Transverse colon (tissue), 4 donors: ENCODE measurements around the gene NCOA1. TPM values are rescaled to one million over a fixed set of nuclear protein-coding genes. Genes with fewer than 3 reads are reported as not detected.
"Not testable (repeated sequence)": the region's sequence is repeated elsewhere in the genome, so short reads cannot be mapped to it uniquely, and the experiment has no call there.

ENCODE experiments used
- DNase-seq: peaks from one replicate; pipeline ENCODE4 v3.0.0-alpha.2; 2019
- H3K27ac ChIP-seq, 4 donors: fragments of 200-600 bp; sonication (generic); 2 replicates each; pipeline ENCODE4 v1.5.1; 2016 to 2018; ENCODE audit warnings: inconsistent platforms in 4 of 4
- H3K27me3 ChIP-seq: fragments of 200-600 bp; sonication (generic); 2 replicates; pipeline ENCODE4 v1.5.1; 2017; ENCODE audit warnings: inconsistent platforms
- H3K36me3 ChIP-seq, 4 donors: fragments of 200-600 bp; sonication (generic); 2 replicates each; pipeline ENCODE4 v1.5.1; 2017 to 2019; ENCODE audit warnings: inconsistent platforms in 4 of 4
- H3K4me1 ChIP-seq, 4 donors: fragments of 200-600 bp; sonication (generic); 2 replicates each; pipeline ENCODE4 v1.5.1; 2017 to 2020; ENCODE audit warnings: inconsistent platforms in 4 of 4
- H3K4me3 ChIP-seq, 4 donors: fragments of 200-600 bp; sonication (generic); 1 replicate in 1 of 4; 2 replicates in 3 of 4; pipeline versions ENCODE4 v1.5.1 to v1.6.1; 2017 to 2019; ENCODE audit warnings: inconsistent platforms in 4 of 4
- H3K9me3 ChIP-seq, 2 donors: fragments of 200-600 bp; sonication (generic); 2 replicates each; pipeline ENCODE4 v1.5.1; 2017 to 2019; ENCODE audit warnings: inconsistent platforms in 2 of 2
- CTCF ChIP-seq, 5 experiments: fragments of 200-600 bp in 3 of 5; fragments of 450-650 bp in 2 of 5; sonication (generic) in 3 of 5; IDR thresholded peaks; 1 replicate in 2 of 5; 2 replicates in 3 of 5; pipeline ENCODE4 v1.5.1; 2016 to 2017; ENCODE audit warnings: antibody characterized with exemption in 5 of 5, inconsistent platforms in 3 of 5, mild to moderate bottlenecking in 2 of 5, moderate library complexity in 1 of 5
- EP300 ChIP-seq: sonication (generic); formaldehyde crosslinking; IDR thresholded peaks from one replicate; pipeline ENCODE4 v1.6.1; 2017; ENCODE audit warnings: antibody characterized with exemption, low read depth
- POLR2A ChIP-seq: fragments of 450-650 bp; IDR thresholded peaks from one replicate; pipeline ENCODE4 v1.6.1; 2016; ENCODE audit warnings: antibody characterized with exemption, mild to moderate bottlenecking, moderate library complexity
- POLR2AphosphoS5 ChIP-seq, 3 donors: sonication (generic); formaldehyde crosslinking; IDR thresholded peaks; one replicate each; pipeline ENCODE4 v1.6.1; 2016; ENCODE audit warnings: antibody characterized with exemption in 3 of 3
- WGBS, 2 donors: methylation state at CpG; one replicate each; pipeline ENCODE4 v1.1.5; 2018; ENCODE audit warnings: low coverage in 1 of 2; 5-methylcytosine and 5-hydroxymethylcytosine counted together
- in situ Hi-C, 4 donors: fragments of 200-750 bp; cut with MboI; loops; one replicate each; pipeline versions ENCODE4 v1.15.0 to v1.15.1; 2017; ENCODE audit warnings: low sequenced_read_pairs in 3 of 4, low pct_ligation_motif_present in 1 of 4, low pct_unique_long_range_greater_than_20kb in 1 of 4
- intact Hi-C: fragments of 100-400 bp; cut with DNase I; formaldehyde crosslinking; loops from one replicate; pipeline ENCODE4 v1.15.1; 2023; ENCODE audit warnings: low total_unique reads
- total RNA-seq, 4 donors: library from RNA; depleted of rRNA; stranded (reverse); fragments of >200 nt; gene quantifications; one replicate each; pipeline ENCODE4 v1.1.0, GENCODE V29; 2016

The NCOA1 gene
- total RNA-seq, 4 donors from 2014 or later: 32.9 to 56.5 (median 47.9) TPM

GRCh38 chr2:24579053-24579803, 88.2 kb downstream of the NCOA1 start:
- peaks cover 0 to 31% (median 18%) of the 10 kb centered on the region in 4 donors for H3K4me1 ChIP-seq
- no peak overlapping the region for H3K4me3 ChIP-seq
- no peak for TF ChIP-seq EP300
- no peak for TF ChIP-seq POLR2A
- TF ChIP-seq POLR2AphosphoS5 (IDR thresholded peaks at IDR 0.05): no peak
- no peak for TF ChIP-seq CTCF (IDR thresholded peaks at IDR 0.05)
- in situ Hi-C loops: no loop called here
- DNase-seq: no peak
- H3K27me3 ChIP-seq: no peaks in the 10 kb centered on the region
- H3K27ac ChIP-seq: no peak overlapping the region
- H3K36me3 ChIP-seq: no peaks in the 10 kb centered on the region
- WGBS, 2 donors: 92 to 100% methylated on average over 2 to 4 of the region's 4 CpGs
- intact Hi-C loops: no loop called here
- H3K9me3 ChIP-seq: no peaks in the 10 kb centered on the region

- TF ChIP-seq CTCF (IDR thresholded peaks at IDR 0.05) (no peak), POLR2A (no peak), EP300 (no peak), POLR2AphosphoS5 (IDR thresholded peaks at IDR 0.05) (no peak)
- intact Hi-C loops (no loop called here), in situ Hi-C loops (no loop called here)
- H3K27me3 ChIP-seq: no peaks in the 10 kb centered on the region
- no peak overlapping the region for H3K4me3 ChIP-seq
- WGBS, 2 donors: 95% methylated on average over 1 of the region's 1 CpG; no CpG with 5 or more reads in 1 of the 2 donors
- DNase-seq: no peak
- H3K4me1 ChIP-seq: peaks cover 0 to 27% (median 18%) of the 10 kb centered on the region in 4 donors
- H3K27ac ChIP-seq: no peak overlapping the region
- H3K36me3 ChIP-seq: no peaks in the 10 kb centered on the region
- no peaks in the 10 kb centered on the region for H3K9me3 ChIP-seq
Observed at GRCh38 chr2:24580561-24580960, 89.5 kb downstream of the NCOA1 start.

DNA sequence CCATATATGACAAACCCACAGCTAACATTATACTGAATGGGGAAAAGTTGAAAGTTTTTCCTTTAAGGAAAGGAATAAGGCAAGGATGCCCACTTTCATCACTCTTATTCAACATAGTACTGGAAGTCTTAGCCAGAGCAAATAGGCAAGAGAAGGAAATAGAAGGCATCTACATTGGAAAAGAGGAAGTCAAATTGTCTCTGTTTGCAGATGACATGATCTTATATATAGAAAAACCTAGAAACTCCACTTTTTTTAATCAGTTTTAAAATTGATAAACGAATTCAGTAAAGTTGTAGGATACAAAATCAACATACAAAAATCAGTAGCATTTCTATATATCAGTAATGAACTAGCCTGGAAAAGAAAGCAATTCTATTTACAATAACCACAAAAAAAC, 90.9 kb downstream of the NCOA1 start:
- intact Hi-C loops, H3K27me3 ChIP-seq, in situ Hi-C loops, DNase-seq, H3K9me3 ChIP-seq, H3K27ac ChIP-seq, H3K36me3 ChIP-seq, H3K4me3 ChIP-seq: not testable (repeated sequence)
- WGBS, 2 donors: 64 to 81% methylated on average over 1 of the region's 1 CpG
- peaks cover 0 to 27% (median 15%) of the 10 kb centered on the region in 4 donors for H3K4me1 ChIP-seq

DNA sequence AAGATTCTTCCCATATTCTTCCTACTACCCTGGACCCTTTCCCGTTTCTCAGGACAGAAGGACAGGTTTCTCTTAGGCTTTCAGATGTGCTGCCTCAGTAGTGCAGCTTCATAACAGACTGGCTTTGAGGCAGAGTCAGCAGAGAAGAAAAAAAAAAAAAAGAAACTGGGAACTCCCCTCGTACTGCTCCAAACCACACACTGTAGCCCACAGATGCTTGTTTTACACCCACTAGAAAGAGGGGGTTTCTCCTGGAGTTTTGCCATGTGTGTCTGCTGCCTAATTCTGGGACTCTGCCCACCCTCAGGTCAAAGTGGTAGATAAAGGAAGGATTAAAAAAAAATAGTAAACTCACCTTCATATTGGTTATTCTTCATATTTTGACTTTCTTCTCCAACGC, 95.9 kb downstream of the NCOA1 start:
- intact Hi-C loops: no loop called here
- no peak overlapping the region for H3K27ac ChIP-seq

More for the DNA sequence above, 95.9 kb downstream of the NCOA1 start:
- Histone ChIP-seq H3K4me1 (no peaks in the 10 kb centered on the region), H3K4me3 (no peak overlapping the region), H3K36me3 (no peaks in the 10 kb centered on the region), H3K27me3 (no peaks in the 10 kb centered on the region), H3K9me3 (no peaks in the 10 kb centered on the region)
- in situ Hi-C loops: no loop called here
- TF ChIP-seq CTCF (IDR thresholded peaks at IDR 0.05) (no peak), POLR2AphosphoS5 (IDR thresholded peaks at IDR 0.05) (no peak), EP300 (no peak), POLR2A (no peak)
- 65 to 84% methylated on average over 3 of the region's 3 CpGs for WGBS, 2 donors
- no peak for DNase-seq
